Measurements from ENCODE around the gene ZNF670. TPM values are rescaled to one million over a fixed set of nuclear protein-coding genes. Genes with fewer than 3 reads are reported as not detected.

ZNF670 gene
- polyA plus RNA-seq, 1 donor from 2014 or later = 9.3 TPM

DNA sequence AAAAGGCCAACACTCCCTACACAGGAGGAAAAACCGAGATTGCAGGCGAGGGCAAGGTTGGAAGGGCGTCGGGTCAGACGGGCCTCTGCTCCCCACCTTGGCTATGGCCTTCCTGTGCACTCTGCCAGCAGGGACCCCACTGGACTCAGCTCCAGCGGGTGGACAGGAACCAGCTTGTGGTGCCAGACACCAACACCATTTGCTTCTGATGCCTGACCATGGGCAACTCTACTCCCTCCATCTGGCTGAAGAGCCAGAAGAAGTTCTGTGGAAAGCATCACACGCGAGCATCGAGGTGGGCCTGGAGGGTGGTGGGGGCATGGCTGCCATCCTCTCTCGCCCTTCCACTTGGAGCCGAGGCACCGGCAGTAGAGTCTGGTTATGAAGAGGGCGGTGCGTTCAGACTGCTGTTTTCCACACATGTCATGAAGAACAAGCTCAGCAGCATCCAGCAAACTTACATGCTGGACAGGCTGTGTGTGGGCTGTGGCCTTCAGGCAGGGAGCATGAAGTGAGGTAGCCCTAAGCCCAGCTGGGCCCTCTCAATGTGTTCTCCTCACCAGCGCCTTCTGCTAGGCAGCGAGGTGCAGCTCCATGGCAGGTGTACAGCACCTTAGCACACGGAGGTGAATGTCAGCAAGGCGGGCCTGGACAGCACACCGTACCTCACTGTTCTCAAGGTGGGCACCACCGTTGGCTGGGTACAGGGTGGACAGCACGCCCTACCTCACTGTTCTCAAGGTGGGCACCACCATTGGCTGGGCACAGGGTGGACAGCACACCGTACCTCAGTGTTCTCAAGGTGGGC is 41.2 kb upstream of the ZNF670 start:
- TF ChIP-seq MXI1 (conservative IDR thresholded peaks at IDR 0.05; ENCODE audit: poor library complexity, severe bottlenecking) = no peak
- TF ChIP-seq TAF1 (IDR thresholded peaks at IDR 0.05; ENCODE audit: low read depth) = no peak
- TF ChIP-seq POLR2AphosphoS5 (IDR thresholded peaks at IDR 0.05) = no peak
- TF ChIP-seq, protein P1, sequence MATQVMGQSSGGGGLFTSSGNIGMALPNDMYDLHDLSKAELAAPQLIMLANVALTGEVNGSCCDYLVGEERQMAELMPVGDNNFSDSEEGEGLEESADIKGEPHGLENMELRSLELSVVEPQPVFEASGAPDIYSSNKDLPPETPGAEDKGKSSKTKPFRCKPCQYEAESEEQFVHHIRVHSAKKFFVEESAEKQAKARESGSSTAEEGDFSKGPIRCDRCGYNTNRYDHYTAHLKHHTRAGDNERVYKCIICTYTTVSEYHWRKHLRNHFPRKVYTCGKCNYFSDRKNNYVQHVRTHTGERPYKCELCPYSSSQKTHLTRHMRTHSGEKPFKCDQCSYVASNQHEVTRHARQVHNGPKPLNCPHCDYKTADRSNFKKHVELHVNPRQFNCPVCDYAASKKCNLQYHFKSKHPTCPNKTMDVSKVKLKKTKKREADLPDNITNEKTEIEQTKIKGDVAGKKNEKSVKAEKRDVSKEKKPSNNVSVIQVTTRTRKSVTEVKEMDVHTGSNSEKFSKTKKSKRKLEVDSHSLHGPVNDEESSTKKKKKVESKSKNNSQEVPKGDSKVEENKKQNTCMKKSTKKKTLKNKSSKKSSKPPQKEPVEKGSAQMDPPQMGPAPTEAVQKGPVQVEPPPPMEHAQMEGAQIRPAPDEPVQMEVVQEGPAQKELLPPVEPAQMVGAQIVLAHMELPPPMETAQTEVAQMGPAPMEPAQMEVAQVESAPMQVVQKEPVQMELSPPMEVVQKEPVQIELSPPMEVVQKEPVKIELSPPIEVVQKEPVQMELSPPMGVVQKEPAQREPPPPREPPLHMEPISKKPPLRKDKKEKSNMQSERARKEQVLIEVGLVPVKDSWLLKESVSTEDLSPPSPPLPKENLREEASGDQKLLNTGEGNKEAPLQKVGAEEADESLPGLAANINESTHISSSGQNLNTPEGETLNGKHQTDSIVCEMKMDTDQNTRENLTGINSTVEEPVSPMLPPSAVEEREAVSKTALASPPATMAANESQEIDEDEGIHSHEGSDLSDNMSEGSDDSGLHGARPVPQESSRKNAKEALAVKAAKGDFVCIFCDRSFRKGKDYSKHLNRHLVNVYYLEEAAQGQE (IDR thresholded peaks at IDR 0.05; ENCODE audit: borderline replicate concordance) = no peak
- TF ChIP-seq, protein P2, sequence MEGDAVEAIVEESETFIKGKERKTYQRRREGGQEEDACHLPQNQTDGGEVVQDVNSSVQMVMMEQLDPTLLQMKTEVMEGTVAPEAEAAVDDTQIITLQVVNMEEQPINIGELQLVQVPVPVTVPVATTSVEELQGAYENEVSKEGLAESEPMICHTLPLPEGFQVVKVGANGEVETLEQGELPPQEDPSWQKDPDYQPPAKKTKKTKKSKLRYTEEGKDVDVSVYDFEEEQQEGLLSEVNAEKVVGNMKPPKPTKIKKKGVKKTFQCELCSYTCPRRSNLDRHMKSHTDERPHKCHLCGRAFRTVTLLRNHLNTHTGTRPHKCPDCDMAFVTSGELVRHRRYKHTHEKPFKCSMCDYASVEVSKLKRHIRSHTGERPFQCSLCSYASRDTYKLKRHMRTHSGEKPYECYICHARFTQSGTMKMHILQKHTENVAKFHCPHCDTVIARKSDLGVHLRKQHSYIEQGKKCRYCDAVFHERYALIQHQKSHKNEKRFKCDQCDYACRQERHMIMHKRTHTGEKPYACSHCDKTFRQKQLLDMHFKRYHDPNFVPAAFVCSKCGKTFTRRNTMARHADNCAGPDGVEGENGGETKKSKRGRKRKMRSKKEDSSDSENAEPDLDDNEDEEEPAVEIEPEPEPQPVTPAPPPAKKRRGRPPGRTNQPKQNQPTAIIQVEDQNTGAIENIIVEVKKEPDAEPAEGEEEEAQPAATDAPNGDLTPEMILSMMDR (IDR thresholded peaks at IDR 0.05; ENCODE audit: poor library complexity, severe bottlenecking) = no peak
- no peak for TF ChIP-seq RAD21 (conservative IDR thresholded peaks at IDR 0.05)
- no peak for TF ChIP-seq EZH2 (IDR thresholded peaks at IDR 0.05; ENCODE audit: borderline replicate concordance, insufficient read depth, low read length, poor library complexity, severe bottlenecking)
- TF ChIP-seq SMC3 (conservative IDR thresholded peaks at IDR 0.05; ENCODE audit: poor library complexity) = no peak
- TF ChIP-seq EP300 (conservative IDR thresholded peaks at IDR 0.05; ENCODE audit: poor library complexity, severe bottlenecking) = no peak
- Histone ChIP-seq H3K4me2 (ENCODE audit: low read length) (no peak overlapping the region), H3F3A (ENCODE audit: insufficient read depth, low read length, poor library complexity, severe bottlenecking) (no peaks in the 10 kb centered on the region), H3K4me3 (ENCODE audit: low read length) (no peak overlapping the region), H3K36me3 (ENCODE audit: insufficient read depth, low read length) (no peaks in the 10 kb centered on the region), H4K20me1 (ENCODE audit: insufficient read depth) (no peaks in the 10 kb centered on the region), H3K9ac (ENCODE audit: low read length) (no peak overlapping the region), H3K27me3 (ENCODE audit: insufficient read depth, low read depth, low read length) (no peaks in the 10 kb centered on the region), H2AFZ (ENCODE audit: low read depth, low read length) (no peak overlapping the region), H3K9me2 (ENCODE audit: insufficient read depth, low read length) (no peaks in the 10 kb centered on the region), H3K79me2 (replicated peaks; ENCODE audit: insufficient read depth, low read length) (no peaks in the 10 kb centered on the region), H3K9me3 (ENCODE audit: low read length) (no peaks in the 10 kb centered on the region), H3K27ac (ENCODE audit: low read length) (no peak overlapping the region)

DNA sequence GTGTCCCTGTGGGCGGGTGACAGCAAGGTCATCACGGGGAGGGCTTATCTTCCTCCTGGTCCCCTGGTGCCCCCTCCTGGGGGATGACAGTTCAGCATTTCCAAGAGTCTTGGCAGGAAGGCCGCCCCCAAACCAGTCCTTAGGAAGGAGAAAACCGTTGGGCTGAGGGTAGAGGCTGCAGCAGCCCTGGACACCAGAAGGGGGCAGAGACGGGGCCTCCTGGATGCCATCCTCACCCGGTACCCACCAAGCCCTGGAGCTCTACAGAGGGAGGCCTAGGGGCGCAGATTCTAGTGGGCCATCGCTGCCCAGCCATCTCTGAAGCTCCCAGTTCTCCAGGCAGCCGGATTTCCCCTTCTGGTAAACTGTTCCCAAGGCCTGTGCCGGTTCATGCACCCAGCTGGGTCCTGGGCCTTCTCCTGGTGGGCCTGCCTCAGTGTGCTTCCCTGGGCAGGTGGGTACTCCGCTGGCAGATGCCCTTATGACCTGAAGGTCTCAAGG is 40.4 kb upstream of the ZNF670 start:
- Histone ChIP-seq H3K4me3 (ENCODE audit: low read length) (no peak overlapping the region), H3K27ac (ENCODE audit: low read length) (no peak overlapping the region), H4K20me1 (ENCODE audit: insufficient read depth) (no peaks in the 10 kb centered on the region), H3K9me3 (ENCODE audit: low read length) (no peaks in the 10 kb centered on the region), H3K36me3 (ENCODE audit: insufficient read depth, low read length) (no peaks in the 10 kb centered on the region), H3K4me2 (ENCODE audit: low read length) (no peak overlapping the region), H3K9ac (ENCODE audit: low read length) (no peak overlapping the region), H3F3A (ENCODE audit: insufficient read depth, low read length, poor library complexity, severe bottlenecking) (no peaks in the 10 kb centered on the region), H3K9me2 (ENCODE audit: insufficient read depth, low read length) (no peaks in the 10 kb centered on the region), H3K79me2 (replicated peaks; ENCODE audit: insufficient read depth, low read length) (no peaks in the 10 kb centered on the region), H2AFZ (ENCODE audit: low read depth, low read length) (no peak overlapping the region), H3K27me3 (ENCODE audit: insufficient read depth, low read depth, low read length) (no peaks in the 10 kb centered on the region)
- TF ChIP-seq EP300 (conservative IDR thresholded peaks at IDR 0.05; ENCODE audit: poor library complexity, severe bottlenecking) = no peak
- TF ChIP-seq, protein P2 (IDR thresholded peaks at IDR 0.05; ENCODE audit: poor library complexity, severe bottlenecking) = no peak
- TF ChIP-seq POLR2AphosphoS5 (IDR thresholded peaks at IDR 0.05) = no peak
- no peak for TF ChIP-seq RAD21 (conservative IDR thresholded peaks at IDR 0.05)
- no peak for TF ChIP-seq MXI1 (conservative IDR thresholded peaks at IDR 0.05; ENCODE audit: poor library complexity, severe bottlenecking)
- no peak for TF ChIP-seq TAF1 (IDR thresholded peaks at IDR 0.05; ENCODE audit: low read depth)
- no peak for TF ChIP-seq EZH2 (IDR thresholded peaks at IDR 0.05; ENCODE audit: borderline replicate concordance, insufficient read depth, low read length, poor library complexity, severe bottlenecking)
- TF ChIP-seq, protein P1 (IDR thresholded peaks at IDR 0.05; ENCODE audit: borderline replicate concordance) = no peak
- no peak for TF ChIP-seq SMC3 (conservative IDR thresholded peaks at IDR 0.05; ENCODE audit: poor library complexity)
